PC-3 (cell line): ENCODE measurements around the gene PTPRN2. TPM values are rescaled to one million over a fixed set of nuclear protein-coding genes. Genes with fewer than 3 reads are reported as not detected.

Experiments
- ATAC-seq: fragments of 200-7000 bp; cut with Tn5 transposase; 2 replicates; pipeline ENCODE4 v1.9.1; 2020; ENCODE audit warnings: mild to moderate bottlenecking, moderate library complexity
- BruUV-seq: library from RNA; stranded (reverse); fragments of 400-500 nt; replicated peaks from 2 replicates; lab custom pipeline; 2021; lab: Mats Ljungman, UMichigan
- CTCF ChIA-PET: fragments of 300-600 bp; sonication (Branson Sonifier 250); formaldehyde crosslinking; loops from one replicate; lab custom pipeline; 2022; ENCODE audit warnings: antibody characterized with exemption; lab: Charles Lee
- POLR2A ChIA-PET: fragments of 300-600 bp; sonication (Branson Sonifier 250); formaldehyde crosslinking; loops from one replicate; lab custom pipeline; 2022; ENCODE audit warnings: antibody characterized with exemption; ENCODE audit not compliant: unreplicated experiment; lab: Charles Lee
- DNase-seq: peaks from one replicate; pipeline ENCODE4 v3.0.0-alpha.2; 2015
- H2AFZ ChIP-seq: fragments of 300-600 bp; sonication (generic); 2 replicates; pipeline ENCODE4 v1.6.0; 2016; ENCODE audit warnings: antibody characterized with exemption, low read length
- H3F3A ChIP-seq: fragments of 300-600 bp; sonication (generic); one replicate; pipeline ENCODE4 v1.6.0; 2017; ENCODE audit warnings: antibody characterized with exemption, low read length, control low read depth, mild to moderate bottlenecking; ENCODE audit not compliant: unreplicated experiment
- H3K27ac ChIP-seq: fragments of 300-600 bp; sonication (generic); 2 replicates; pipeline ENCODE4 v1.5.1; 2016; ENCODE audit warnings: mild to moderate bottlenecking, low read length
- H3K27me3 ChIP-seq: fragments of 300-600 bp; sonication (generic); 2 replicates; pipeline ENCODE4 v1.6.1; 2016; ENCODE audit warnings: low read length, mixed read lengths
- H3K36me3 ChIP-seq: fragments of 300-600 bp; sonication (generic); 2 replicates; pipeline ENCODE4 v1.6.1; 2016; ENCODE audit warnings: low read depth, mixed run types, low read length, mixed read lengths
- H3K4me1 ChIP-seq: fragments of 300-600 bp; sonication (generic); 2 replicates; pipeline ENCODE4 v1.5.1; 2016; ENCODE audit warnings: low read length; ENCODE audit not compliant: insufficient read depth
- H3K4me2 ChIP-seq: fragments of 300-600 bp; sonication (generic); 2 replicates; pipeline ENCODE4 v1.6.0; 2016; ENCODE audit warnings: low read length
- H3K4me3 ChIP-seq: fragments of 300-600 bp; sonication (generic); 2 replicates; pipeline ENCODE4 v1.5.1; 2016; ENCODE audit warnings: mild to moderate bottlenecking, low read length, mixed read lengths
- H3K79me2 ChIP-seq: fragments of 300-600 bp; sonication (generic); 2 replicates; pipeline ENCODE4 v1.6.1; 2017; ENCODE audit warnings: low read length, mixed read lengths
- H3K9ac ChIP-seq: fragments of 300-600 bp; sonication (generic); 2 replicates; pipeline ENCODE4 v1.6.0; 2016; ENCODE audit warnings: mild to moderate bottlenecking, low read length
- H3K9me2 ChIP-seq: fragments of 300-600 bp; sonication (generic); replicated peaks from 2 replicates; pipeline ENCODE4 v1.6.1; 2016; ENCODE audit warnings: mixed run types, low read length, mixed read lengths
- H3K9me3 ChIP-seq: fragments of 300-600 bp; sonication (generic); 2 replicates; pipeline ENCODE4 v1.6.1; 2016; ENCODE audit warnings: low read length, mixed read lengths
- H4K20me1 ChIP-seq: fragments of 300-600 bp; sonication (generic); 2 replicates; pipeline ENCODE4 v1.6.1; 2016; ENCODE audit warnings: low read length, mixed read lengths
- CTCF ChIP-seq: fragments of 300-600 bp; sonication (generic); conservative IDR thresholded peaks from 2 replicates; pipeline ENCODE4 v1.5.1; 2017; ENCODE audit warnings: antibody characterized with exemption, low read depth, mild to moderate bottlenecking, low read length
- EZH2 ChIP-seq: fragments of 300-600 bp; sonication (generic); IDR thresholded peaks from one replicate; pipeline ENCODE4 v1.6.1; 2017; ENCODE audit warnings: antibody characterized with exemption, mild to moderate bottlenecking, low read length; ENCODE audit not compliant: unreplicated experiment
- EZH2phosphoT487 ChIP-seq: fragments of 300-600 bp; sonication (generic); IDR thresholded peaks from 2 replicates; pipeline ENCODE4 v1.6.1; 2018; ENCODE audit warnings: mild to moderate bottlenecking, antibody characterized with exemption, low read length, borderline replicate concordance
- intact Hi-C: fragments of 100-400 bp; cut with micrococcal nuclease; formaldehyde crosslinking; loops from 2 replicates; pipeline ENCODE4 v1.9.0; 2023
- total RNA-seq: library from RNA; depleted of rRNA; stranded (reverse); fragments of >200 nt; gene quantifications from 2 replicates; pipeline ENCODE4 v1.2.3, GENCODE V29; 2014

The PTPRN2 gene
- total RNA-seq, 1 experiment from 2014 or later, result 3.2 TPM

GRCh38 chr7:157513682-157514081 is 1073.9 kb downstream of the PTPRN2 start:
- CTCF ChIA-PET, result no interaction called here
- BruUV-seq, result no TSS peak
- H3K4me1 ChIP-seq, result no peaks in the 10 kb centered on the region

GRCh38 chr7:157513162-157513621 is 1074.4 kb downstream of the PTPRN2 start:
- no peak overlapping the region for H3K27ac ChIP-seq
- ATAC-seq (no peak), DNase-seq (no peak)
- no peak for TF ChIP-seq EZH2
- H3K27me3 ChIP-seq, result peaks cover 5% of the 10 kb centered on the region; the same call in 1 of the 2 replicates
- no TSS peak for BruUV-seq
- H4K20me1 ChIP-seq, result no peaks in the 10 kb centered on the region
- ChIA-PET CTCF (no interaction called here), POLR2A (no interaction called here)
- H2AFZ ChIP-seq, result no peak overlapping the region
- H3K9me2 ChIP-seq, result no peaks in the 10 kb centered on the region
- intact Hi-C loops, result no loop called here
- no peaks in the 10 kb centered on the region for H3F3A ChIP-seq
- no peak overlapping the region for H3K4me2 ChIP-seq
- no peaks in the 10 kb centered on the region for H3K9me3 ChIP-seq
- H3K36me3 ChIP-seq, result no peaks in the 10 kb centered on the region
- no peaks in the 10 kb centered on the region for H3K79me2 ChIP-seq
- no peak overlapping the region for H3K9ac ChIP-seq
- no peaks in the 10 kb centered on the region for H3K4me1 ChIP-seq
- no peak overlapping the region for H3K4me3 ChIP-seq

More at GRCh38 chr7:157513682-157514081, 1073.9 kb downstream of the PTPRN2 start:
- no peak overlapping the region for H2AFZ ChIP-seq
- no peak for ATAC-seq
- peaks cover 5% of the 10 kb centered on the region; the same call in 1 of the 2 replicates for H3K27me3 ChIP-seq
- H3K4me2 ChIP-seq, result no peak overlapping the region
- H3F3A ChIP-seq, result no peaks in the 10 kb centered on the region
- no peaks in the 10 kb centered on the region for H3K79me2 ChIP-seq
- H3K4me3 ChIP-seq, result no peak overlapping the region
- H3K9ac ChIP-seq, result no peak overlapping the region
- no peak overlapping the region for H3K27ac ChIP-seq
- no peak for TF ChIP-seq EZH2
- TF ChIP-seq CTCF, result no peak
- TF ChIP-seq EZH2phosphoT487, result no peak
- POLR2A ChIA-PET, result no interaction called here
- H4K20me1 ChIP-seq, result no peaks in the 10 kb centered on the region
- H3K9me3 ChIP-seq, result no peaks in the 10 kb centered on the region
- H3K9me2 ChIP-seq, result no peaks in the 10 kb centered on the region
- intact Hi-C loops, result no loop called here
- DNase-seq, result no peak
- no peaks in the 10 kb centered on the region for H3K36me3 ChIP-seq

- no peak overlapping the region for H3K4me2 ChIP-seq
- no peaks in the 10 kb centered on the region for H3K36me3 ChIP-seq
- no peak overlapping the region for H2AFZ ChIP-seq
- H4K20me1 ChIP-seq, result no peaks in the 10 kb centered on the region
- H3K9me3 ChIP-seq, result peaks cover 6% of the 10 kb centered on the region; the same call in 1 of the 2 replicates
- ChIA-PET POLR2A (interaction anchor here (0.6 kb wide), 1 partner anchor 58 kb away, joined by 3 read pairs; no protein-coding TSS in a partner anchor), CTCF (no interaction called here)
- ATAC-seq (no peak), DNase-seq (no peak)
- H3K4me3 ChIP-seq, result no peak overlapping the region
- no peaks in the 10 kb centered on the region for H3K4me1 ChIP-seq
- no peak overlapping the region for H3K27ac ChIP-seq
- no peaks in the 10 kb centered on the region for H3K79me2 ChIP-seq
- intact Hi-C loops, result no loop called here
- no peaks in the 10 kb centered on the region for H3F3A ChIP-seq
- no peak overlapping the region for H3K9ac ChIP-seq
- H3K9me2 ChIP-seq, result no peaks in the 10 kb centered on the region
- BruUV-seq, result no TSS peak
- peaks cover 18% of the 10 kb centered on the region; the same call in 1 of the 2 replicates for H3K27me3 ChIP-seq
- TF ChIP-seq CTCF, result no peak
- no peak for TF ChIP-seq EZH2phosphoT487
- TF ChIP-seq EZH2, result no peak
These were observed 1078.4 kb downstream of the PTPRN2 start for GRCh38 chr7:157509226-157509625.
